GM19035 (cell line): ENCODE results near the gene NMBR.
"Not testable (repeated sequence)": the region's sequence is repeated elsewhere in the genome, so short reads cannot be mapped to it uniquely, and the experiment has no call there.

Experiments used
- ATAC-seq: cut with Tn5 transposase; IDR thresholded peaks from one replicate; pipeline ENCODE4 v1.9.1; 2021; ENCODE audit not compliant: unreplicated experiment

Gene NMBR

GRCh38 chr6:142146828-142147662 is at the start of gene NMBR, which contains the start of gene VTA1:
TSS of gene NMBR (minus strand) at chr6:142147122. CDS start at chr6:142088658, 58,464 bp downstream.
TSS of gene VTA1 (plus strand) at chr6:142147263. CDS start at chr6:142147288, 25 bp downstream.
- peak; percentile 100 for ATAC-seq

GRCh38 chr6:142195862-142196541 is 49.1 kb upstream of the NMBR start:
- ATAC-seq = no peak

- ATAC-seq = no peak
Measured at GRCh38 chr6:142193621-142194020, 46.7 kb upstream of the NMBR start.

GRCh38 chr6:142192343-142192742 is 45.4 kb upstream of the NMBR start:
- no peak for ATAC-seq

GRCh38 chr6:142189057-142189456 is 42.1 kb upstream of the NMBR start:
- no peak for ATAC-seq

- not testable (repeated sequence) for ATAC-seq
Measured at GRCh38 chr6:142188341-142188740, 41.4 kb upstream of the NMBR start.

- ATAC-seq = no peak
Measured at GRCh38 chr6:142187209-142187608, 40.3 kb upstream of the NMBR start.

GRCh38 chr6:142185641-142186040 is 38.7 kb upstream of the NMBR start:
- no peak for ATAC-seq

GRCh38 chr6:142184307-142184706 is 37.4 kb upstream of the NMBR start:
- ATAC-seq = no peak

GRCh38 chr6:142183351-142183750 is 36.4 kb upstream of the NMBR start:
- ATAC-seq = no peak

- no peak for ATAC-seq
Measured at GRCh38 chr6:142182004-142182403, 35.1 kb upstream of the NMBR start.

- no peak for ATAC-seq
Measured at GRCh38 chr6:142178129-142178528, 31.2 kb upstream of the NMBR start.

GRCh38 chr6:142174703-142175102 is 27.8 kb upstream of the NMBR start:
- ATAC-seq = no peak

GRCh38 chr6:142173980-142174379 is 27.1 kb upstream of the NMBR start:
- no peak for ATAC-seq

GRCh38 chr6:142172758-142173157 is 25.8 kb upstream of the NMBR start:
- ATAC-seq = no peak

- no peak for ATAC-seq
Measured at GRCh38 chr6:142171351-142171750, 24.4 kb upstream of the NMBR start.

GRCh38 chr6:142167486-142167885 is 20.6 kb upstream of the NMBR start:
- no peak for ATAC-seq

GRCh38 chr6:142167071-142167470 is 20.1 kb upstream of the NMBR start:
- ATAC-seq = no peak

GRCh38 chr6:142165227-142165626 is 18.3 kb upstream of the NMBR start:
- no peak for ATAC-seq

- ATAC-seq = no peak
Measured at GRCh38 chr6:142162780-142163179, 15.9 kb upstream of the NMBR start.

GRCh38 chr6:142156758-142157068 is 9.8 kb upstream of the NMBR start:
- ATAC-seq = not testable (repeated sequence)
